Dermis microvascular lymphatic vessel endothelial cell (primary cell): ENCODE results near the gene BRI3BP. TPM values are rescaled to one million over a fixed set of nuclear protein-coding genes. Genes with fewer than 3 reads are reported as not detected.
"Not testable (repeated sequence)": the region's sequence is repeated elsewhere in the genome, so short reads cannot be mapped to it uniquely, and the experiment has no call there.

ENCODE experiments used
- DNase-seq, 2 donors: peaks; one replicate each; pipeline versions ENCODE4 v3.0.0 to v3.0.0-alpha.2; 2010; ENCODE audit warnings: low read depth in 2 of 2
- total RNA-seq: library from RNA; depleted of rRNA; stranded (reverse); fragments of >200 nt; gene quantifications from 2 replicates; pipeline ENCODE4 v1.2.1, GENCODE V29; 2014

The BRI3BP gene
- total RNA-seq, 1 donor from 2014 or later, result 4.6 TPM

- no peak for DNase-seq
These were observed 72.6 kb downstream of the BRI3BP start for GRCh38 chr12:125065919-125066570.

GRCh38 chr12:125068391-125068790, 74.9 kb downstream of the BRI3BP start:
- DNase-seq, result no peak

GRCh38 chr12:125069616-125070015, 76.2 kb downstream of the BRI3BP start:
- DNase-seq, result no peak

GRCh38 chr12:125070112-125070511, 76.7 kb downstream of the BRI3BP start:
- no peak for DNase-seq

- DNase-seq, result no peak
These were observed 77.4 kb downstream of the BRI3BP start for GRCh38 chr12:125070661-125071390.

GRCh38 chr12:125071456-125071855, 78.0 kb downstream of the BRI3BP start:
- DNase-seq, result no peak

GRCh38 chr12:125072496-125072895, 79.1 kb downstream of the BRI3BP start:
- DNase-seq, result no peak

GRCh38 chr12:125074294-125074693, 80.8 kb downstream of the BRI3BP start:
- DNase-seq, result not testable (repeated sequence)

GRCh38 chr12:125076103-125076502, 82.7 kb downstream of the BRI3BP start:
- DNase-seq, result no peak

GRCh38 chr12:125079084-125079483, 85.6 kb downstream of the BRI3BP start:
- DNase-seq, result no peak

GRCh38 chr12:125079648-125080645, 86.5 kb downstream of the BRI3BP start:
- DNase-seq, result no peak

Other genes with a start within 250 kb of the BRI3BP start
- gene SCARB1, start 129.8 kb upstream of the BRI3BP start, total RNA-seq, result 11.9 and 17.6 TPM in 2 replicates
- 1,072 and 1,958 TPM in 2 replicates for gene UBC, start 79.0 kb upstream of the BRI3BP start, total RNA-seq
- 10.5 and 12.8 TPM in 2 replicates for gene DHX37, start 4.5 kb upstream of the BRI3BP start, total RNA-seq
- 22.8 and 25.4 TPM in 2 replicates for gene AACS, start 71.8 kb downstream of the BRI3BP start, total RNA-seq
- under 0.01 and 0.13 TPM in 2 replicates for gene TMEM132B, start 192.7 kb downstream of the BRI3BP start, total RNA-seq